ENCODE results near the gene LUC7L. TPM values are rescaled to one million over a fixed set of nuclear protein-coding genes. Genes with fewer than 3 reads are reported as not detected.
"Not testable (repeated sequence)": the region's sequence is repeated elsewhere in the genome, so short reads cannot be mapped to it uniquely, and the experiment has no call there.

Gene LUC7L
- total RNA-seq, 1 donor from 2014 or later = 105 TPM

- no peak for DNase-seq (ENCODE audit: low read depth)
Observed at GRCh38 chr16:180101-180675, 49.1 kb downstream of the LUC7L start, which contains the start of gene HBQ1. TSS of gene HBQ1 (plus strand) at chr16:180459. CDS start at chr16:180487, 28 bp downstream.

- DNase-seq (ENCODE audit: low read depth) = no peak
Observed at GRCh38 chr16:179211-180092, 49.8 kb downstream of the LUC7L start.

GRCh38 chr16:178668-179015 lies 50.6 kb downstream of the LUC7L start:
- DNase-seq (ENCODE audit: low read depth) = no peak

- no peak for DNase-seq (ENCODE audit: low read depth)
Observed at GRCh38 chr16:177981-178667, 51.1 kb downstream of the LUC7L start.

- DNase-seq (ENCODE audit: low read depth) = peak; percentile 20
Observed at GRCh38 chr16:177394-177822, 51.8 kb downstream of the LUC7L start.

- DNase-seq (ENCODE audit: low read depth) = not testable (repeated sequence)
Observed at GRCh38 chr16:176477-177382, 52.5 kb downstream of the LUC7L start, which contains the start of gene HBA1. TSS of gene HBA1 (plus strand) at chr16:176680. CDS start at chr16:176717, 37 bp downstream.

GRCh38 chr16:176006-176405 lies 53.2 kb downstream of the LUC7L start:
- not testable (repeated sequence) for DNase-seq (ENCODE audit: low read depth)

- no peak for DNase-seq (ENCODE audit: low read depth)
Observed at GRCh38 chr16:175011-175949, 54.0 kb downstream of the LUC7L start.

- peak; percentile 23 for DNase-seq (ENCODE audit: low read depth)
Observed at GRCh38 chr16:173928-174769, 55.1 kb downstream of the LUC7L start.

- not testable (repeated sequence) for DNase-seq (ENCODE audit: low read depth)
Observed at GRCh38 chr16:173211-173854, 55.9 kb downstream of the LUC7L start.

- not testable (repeated sequence) for DNase-seq (ENCODE audit: low read depth)
Observed at GRCh38 chr16:172374-172941, 56.8 kb downstream of the LUC7L start, which contains the start of gene HBA2. TSS of gene HBA2 (plus strand) at chr16:172876. CDS start at chr16:172913, 37 bp downstream.

- no peak for DNase-seq (ENCODE audit: low read depth)
Observed at GRCh38 chr16:170788-171187, 58.5 kb downstream of the LUC7L start.

- DNase-seq (ENCODE audit: low read depth) = peak; percentile 28
Observed at GRCh38 chr16:170088-170507, 59.2 kb downstream of the LUC7L start.

GRCh38 chr16:169014-169413 lies 60.2 kb downstream of the LUC7L start:
- DNase-seq (ENCODE audit: low read depth) = no peak

- no peak for DNase-seq (ENCODE audit: low read depth)
Observed at GRCh38 chr16:168424-168823, 60.8 kb downstream of the LUC7L start.

GRCh38 chr16:167122-167690 lies 62.0 kb downstream of the LUC7L start:
- no peak for DNase-seq (ENCODE audit: low read depth)

GRCh38 chr16:166375-167121 lies 62.7 kb downstream of the LUC7L start:
- DNase-seq (ENCODE audit: low read depth) = no peak

All from myocyte (in vitro differentiated cells).